Fibroblast of peridontal ligament (primary cell): Measurements from ENCODE around the gene ANXA4.
"Not testable (repeated sequence)": the region's sequence is repeated elsewhere in the genome, so short reads cannot be mapped to it uniquely, and the experiment has no call there.

Experiments
- DNase-seq: peaks from one replicate; pipeline ENCODE4 v3.0.0-alpha.2; 2010; ENCODE audit errors: extremely low read depth

ANXA4 gene

GRCh38 chr2:69776886-69777785 is 35.2 kb downstream of the ANXA4 start:
- DNase-seq, result no peak

- no peak for DNase-seq
These were observed 35.8 kb downstream of the ANXA4 start for GRCh38 chr2:69777786-69778105.

GRCh38 chr2:69779258-69780001 is 37.5 kb downstream of the ANXA4 start:
- DNase-seq, result peak; percentile 41

- no peak for DNase-seq
These were observed 39.0 kb downstream of the ANXA4 start for GRCh38 chr2:69780921-69781320.

- DNase-seq, result no peak
These were observed 39.7 kb downstream of the ANXA4 start for GRCh38 chr2:69781321-69782248.

- no peak for DNase-seq
These were observed 42.3 kb downstream of the ANXA4 start for GRCh38 chr2:69784228-69784627.

- DNase-seq, result no peak
These were observed 43.4 kb downstream of the ANXA4 start for GRCh38 chr2:69785358-69785757.

GRCh38 chr2:69786052-69786560 is 44.2 kb downstream of the ANXA4 start:
- DNase-seq, result no peak

GRCh38 chr2:69789175-69789721 is 47.3 kb downstream of the ANXA4 start:
- DNase-seq, result peak; percentile 85

GRCh38 chr2:69789772-69790600 is 48.1 kb downstream of the ANXA4 start:
- DNase-seq, result peak; percentile 32

- DNase-seq, result no peak
These were observed 48.6 kb downstream of the ANXA4 start for GRCh38 chr2:69790601-69790959.

GRCh38 chr2:69791045-69791444 is 49.1 kb downstream of the ANXA4 start:
- DNase-seq, result peak; percentile 62

- DNase-seq, result no peak
These were observed 54.2 kb downstream of the ANXA4 start for GRCh38 chr2:69796174-69796573.

GRCh38 chr2:69797235-69797634 is 55.3 kb downstream of the ANXA4 start:
- no peak for DNase-seq

GRCh38 chr2:69797836-69798289 is 55.9 kb downstream of the ANXA4 start:
- DNase-seq, result no peak

- DNase-seq, result peak; percentile 27
These were observed 56.5 kb downstream of the ANXA4 start for GRCh38 chr2:69798290-69798908.

GRCh38 chr2:69798909-69799526 is 57.1 kb downstream of the ANXA4 start:
- no peak for DNase-seq

GRCh38 chr2:69801745-69802290 is 59.9 kb downstream of the ANXA4 start:
- DNase-seq, result no peak

- DNase-seq, result not testable (repeated sequence)
These were observed 60.9 kb downstream of the ANXA4 start for GRCh38 chr2:69802781-69803367.
